ENCODE results near the gene ATP2A3. TPM values are rescaled to one million over a fixed set of nuclear protein-coding genes. Genes with fewer than 3 reads are reported as not detected.

The ATP2A3 gene
- total RNA-seq, 1 donor, result 2.3 TPM

- TF ChIP-seq CTCF (IDR thresholded peaks at IDR 0.05; ENCODE audit: insufficient read depth, low read length), result no peak
- no peak overlapping the region for H3K4me3 ChIP-seq (ENCODE audit: low read depth, low read length)
These were observed 8.7 kb upstream of the ATP2A3 start for GRCh38 chr17:3972931-3973330.

GRCh38 chr17:3972281-3972731 is 8.1 kb upstream of the ATP2A3 start:
- TF ChIP-seq CTCF (IDR thresholded peaks at IDR 0.05; ENCODE audit: insufficient read depth, low read length), result no peak
- H3K4me3 ChIP-seq (ENCODE audit: low read depth, low read length), result no peak overlapping the region
- no peak for DNase-seq (ENCODE audit: low read depth)

More at GRCh38 chr17:3972931-3973330, 8.7 kb upstream of the ATP2A3 start:
- DNase-seq (ENCODE audit: low read depth), result no peak

- H3K4me3 ChIP-seq (ENCODE audit: low read depth, low read length), result no peak overlapping the region
- TF ChIP-seq CTCF (IDR thresholded peaks at IDR 0.05; ENCODE audit: insufficient read depth, low read length), result no peak
- DNase-seq (ENCODE audit: low read depth), result no peak
These were observed 6.4 kb upstream of the ATP2A3 start for GRCh38 chr17:3970668-3971067.

GRCh38 chr17:3969963-3970362 is 5.7 kb upstream of the ATP2A3 start:
- DNase-seq (ENCODE audit: low read depth), result no peak
- no peak overlapping the region for H3K4me3 ChIP-seq (ENCODE audit: low read depth, low read length)
- TF ChIP-seq CTCF (IDR thresholded peaks at IDR 0.05; ENCODE audit: insufficient read depth, low read length), result no peak

- no peak overlapping the region for H3K4me3 ChIP-seq (ENCODE audit: low read depth, low read length)
- TF ChIP-seq CTCF (IDR thresholded peaks at IDR 0.05; ENCODE audit: insufficient read depth, low read length), result no peak
- no peak for DNase-seq (ENCODE audit: low read depth)
These were observed 4.8 kb upstream of the ATP2A3 start for GRCh38 chr17:3968886-3969524.

- no peak for TF ChIP-seq CTCF (IDR thresholded peaks at IDR 0.05; ENCODE audit: insufficient read depth, low read length)
- DNase-seq (ENCODE audit: low read depth), result no peak
- H3K4me3 ChIP-seq (ENCODE audit: low read depth, low read length), result no peak overlapping the region
These were observed 3.8 kb upstream of the ATP2A3 start for GRCh38 chr17:3968015-3968414.

Measured in fibroblast of the aortic adventitia (primary cell).